PC-9 (cell line): ENCODE measurements around the gene PRLH. TPM values are rescaled to one million over a fixed set of nuclear protein-coding genes. Genes with fewer than 3 reads are reported as not detected.

ENCODE experiments used
- BruUV-seq: library from RNA; stranded (reverse); fragments of 400-500 nt; replicated peaks from 2 replicates; lab custom pipeline; 2021; lab: Mats Ljungman, UMichigan
- CTCF ChIA-PET: fragments of 300-600 bp; sonication (Branson Sonifier 250); formaldehyde crosslinking; loops from one replicate; lab custom pipeline; 2022; ENCODE audit warnings: antibody characterized with exemption; lab: Charles Lee
- POLR2A ChIA-PET: fragments of 300-600 bp; sonication (Branson Sonifier 250); formaldehyde crosslinking; loops from one replicate; lab custom pipeline; 2022; ENCODE audit warnings: antibody characterized with exemption; ENCODE audit not compliant: unreplicated experiment; lab: Charles Lee
- DNase-seq, 2 experiments: peaks; one replicate each; pipeline versions ENCODE4 v3.0.0 to v3.0.0-alpha.2; 2015 to 2022; ENCODE audit warnings: mixed read lengths in 1 of 2
- H2AFZ ChIP-seq: fragments of 200-600 bp; sonication (generic); 2 replicates; pipeline ENCODE4 v1.8.1; 2017; ENCODE audit warnings: antibody characterized with exemption
- H3F3A ChIP-seq: fragments of 200-600 bp; sonication (generic); 2 replicates; pipeline ENCODE4 v1.8.1; 2017; ENCODE audit warnings: antibody characterized with exemption, mild to moderate bottlenecking, low read depth; ENCODE audit not compliant: insufficient read depth
- H3K27ac ChIP-seq: fragments of 200-600 bp; sonication (generic); 2 replicates; pipeline ENCODE4 v1.6.1; 2016; ENCODE audit warnings: mixed run types
- H3K27me3 ChIP-seq: fragments of 200-600 bp; sonication (generic); 2 replicates; pipeline ENCODE4 v1.6.1; 2016; ENCODE audit warnings: low read depth, mixed run types; ENCODE audit not compliant: insufficient read depth
- H3K36me3 ChIP-seq: fragments of 200-600 bp; sonication (generic); 2 replicates; pipeline ENCODE4 v1.6.1; 2016; ENCODE audit warnings: low read depth, mixed run types
- H3K4me1 ChIP-seq: fragments of 200-600 bp; sonication (generic); replicated peaks from 2 replicates; pipeline ENCODE4 v1.6.1; 2016; ENCODE audit warnings: mixed run types; ENCODE audit not compliant: insufficient read depth
- H3K4me2 ChIP-seq: fragments of 200-600 bp; sonication (generic); 2 replicates; pipeline ENCODE4 v1.6.1; 2017; ENCODE audit warnings: mixed run types
- H3K4me3 ChIP-seq: fragments of 200-600 bp; sonication (generic); 2 replicates; pipeline ENCODE4 v1.6.1; 2016; ENCODE audit warnings: mixed run types
- H3K79me2 ChIP-seq: fragments of 200-600 bp; sonication (generic); 2 replicates; pipeline ENCODE4 v1.6.1; 2017; ENCODE audit warnings: low read depth, mixed run types
- H3K9me2 ChIP-seq: fragments of 200-600 bp; sonication (generic); 2 replicates; pipeline ENCODE4 v1.8.1; 2017; ENCODE audit warnings: mild to moderate bottlenecking; ENCODE audit not compliant: insufficient read depth
- H3K9me3 ChIP-seq: fragments of 200-600 bp; sonication (generic); 2 replicates; pipeline ENCODE4 v1.8.1; 2016; ENCODE audit warnings: low read depth; ENCODE audit not compliant: insufficient read depth
- H4K20me1 ChIP-seq: fragments of 200-600 bp; sonication (generic); 2 replicates; pipeline ENCODE4 v1.8.1; 2017; ENCODE audit not compliant: insufficient read depth
- EZH2 ChIP-seq: fragments of 200-600 bp; sonication (generic); IDR thresholded peaks from 2 replicates; pipeline ENCODE4 v1.8.0; 2017; ENCODE audit warnings: antibody characterized with exemption, low read depth
- intact Hi-C: fragments of 100-400 bp; cut with micrococcal nuclease; formaldehyde crosslinking; loops from one replicate; pipeline ENCODE4 v1.10.0; 2022; ENCODE audit not compliant: unreplicated experiment
- total RNA-seq: library from RNA; stranded (reverse); gene quantifications from 2 replicates; pipeline ENCODE4 v1.2.3, GENCODE V29; 2021
- TF ChIP-seq, protein P1 (sequence below): fragments of 200-600 bp; sonication (generic); conservative IDR thresholded peaks from 2 replicates; pipeline ENCODE4 v1.6.1; 2017; ENCODE audit warnings: mixed run types, antibody characterized with exemption, mild to moderate bottlenecking, moderate library complexity

The PRLH gene
- total RNA-seq, 1 experiment from 2014 or later, result not detected

DNA sequence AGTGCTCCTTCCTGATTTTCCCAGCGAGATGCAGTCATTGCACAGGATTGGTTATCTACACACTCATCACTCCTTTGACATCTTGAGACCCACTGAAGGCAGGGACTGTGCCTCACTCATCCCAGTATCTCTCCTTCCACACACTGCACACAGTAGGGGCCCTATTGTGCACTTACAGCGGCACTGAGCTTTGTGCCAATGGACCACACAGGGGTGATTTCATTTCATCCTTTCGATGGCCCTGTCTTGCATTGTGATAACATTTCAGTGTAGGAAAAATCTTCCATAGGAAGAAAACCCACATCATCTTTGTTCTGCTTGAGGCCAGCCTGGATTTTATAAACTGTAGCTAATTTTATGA, 50.0 kb downstream of the PRLH start:
- Histone ChIP-seq H3F3A (peaks cover 20% of the 10 kb centered on the region; the same call in 1 of the 2 replicates), H3K27me3 (no peaks in the 10 kb centered on the region), H4K20me1 (no peaks in the 10 kb centered on the region), H3K9me3 (no peaks in the 10 kb centered on the region), H3K27ac (no peak overlapping the region), H3K4me1 (peaks cover 19% of the 10 kb centered on the region), H3K36me3 (no peaks in the 10 kb centered on the region), H3K79me2 (no peaks in the 10 kb centered on the region), H3K4me3 (no peak overlapping the region), H3K4me2 (no peak overlapping the region), H2AFZ (no peak overlapping the region), H3K9me2 (no peaks in the 10 kb centered on the region)
- DNase-seq, result no peak
- TF ChIP-seq, protein P1, sequence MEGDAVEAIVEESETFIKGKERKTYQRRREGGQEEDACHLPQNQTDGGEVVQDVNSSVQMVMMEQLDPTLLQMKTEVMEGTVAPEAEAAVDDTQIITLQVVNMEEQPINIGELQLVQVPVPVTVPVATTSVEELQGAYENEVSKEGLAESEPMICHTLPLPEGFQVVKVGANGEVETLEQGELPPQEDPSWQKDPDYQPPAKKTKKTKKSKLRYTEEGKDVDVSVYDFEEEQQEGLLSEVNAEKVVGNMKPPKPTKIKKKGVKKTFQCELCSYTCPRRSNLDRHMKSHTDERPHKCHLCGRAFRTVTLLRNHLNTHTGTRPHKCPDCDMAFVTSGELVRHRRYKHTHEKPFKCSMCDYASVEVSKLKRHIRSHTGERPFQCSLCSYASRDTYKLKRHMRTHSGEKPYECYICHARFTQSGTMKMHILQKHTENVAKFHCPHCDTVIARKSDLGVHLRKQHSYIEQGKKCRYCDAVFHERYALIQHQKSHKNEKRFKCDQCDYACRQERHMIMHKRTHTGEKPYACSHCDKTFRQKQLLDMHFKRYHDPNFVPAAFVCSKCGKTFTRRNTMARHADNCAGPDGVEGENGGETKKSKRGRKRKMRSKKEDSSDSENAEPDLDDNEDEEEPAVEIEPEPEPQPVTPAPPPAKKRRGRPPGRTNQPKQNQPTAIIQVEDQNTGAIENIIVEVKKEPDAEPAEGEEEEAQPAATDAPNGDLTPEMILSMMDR, result no peak
- TF ChIP-seq EZH2, result no peak
- CTCF ChIA-PET, result no interaction called here
- intact Hi-C loops, result no loop called here
- POLR2A ChIA-PET, result interaction anchor here (0.6 to 0.7 kb wide), 2 partner anchors 71 to 86 kb away, joined by 3 to 7 read pairs; no protein-coding TSS in a partner anchor
- BruUV-seq, result no TSS peak

Other genes with a start within 250 kb of the PRLH start
- gene COL6A3, start 152.4 kb upstream of the PRLH start, total RNA-seq, result 0.57 and 0.75 TPM in 2 replicates
- gene MLPH, start 79.3 kb upstream of the PRLH start, total RNA-seq, result 237 and 283 TPM in 2 replicates
- 86.3 and 88.1 TPM in 2 replicates for gene RAB17, start 24.2 kb downstream of the PRLH start, total RNA-seq
- 221 and 238 TPM in 2 replicates for gene LRRFIP1, start 61.0 kb downstream of the PRLH start, total RNA-seq
- gene RBM44, start 232.2 kb downstream of the PRLH start, total RNA-seq, result 0.94 and 1.5 TPM in 2 replicates